GM18511 (cell line): Measurements from ENCODE around the gene INVS.
"Not testable (repeated sequence)": the region's sequence is repeated elsewhere in the genome, so short reads cannot be mapped to it uniquely, and the experiment has no call there.

ENCODE experiments used
- ATAC-seq: cut with Tn5 transposase; IDR thresholded peaks from one replicate; pipeline ENCODE4 v1.9.1; 2021; ENCODE audit warnings: mild to moderate bottlenecking, moderate library complexity; ENCODE audit not compliant: unreplicated experiment

Gene INVS

GRCh38 chr9:100307080-100307479 lies 208.0 kb downstream of the INVS start:
- ATAC-seq: no peak

- no peak for ATAC-seq
These were observed 210.0 kb downstream of the INVS start for GRCh38 chr9:100308965-100309564.

- ATAC-seq: no peak
These were observed 210.9 kb downstream of the INVS start for GRCh38 chr9:100309992-100310391.

GRCh38 chr9:100315561-100315960 lies 216.5 kb downstream of the INVS start:
- no peak for ATAC-seq

GRCh38 chr9:100317706-100318105 lies 218.7 kb downstream of the INVS start:
- no peak for ATAC-seq

GRCh38 chr9:100322954-100323536 lies 224.0 kb downstream of the INVS start:
- no peak for ATAC-seq

GRCh38 chr9:100324594-100325200 lies 225.7 kb downstream of the INVS start:
- no peak for ATAC-seq

- not testable (repeated sequence) for ATAC-seq
These were observed 239.7 kb downstream of the INVS start for GRCh38 chr9:100338736-100339135.

GRCh38 chr9:100340224-100340623 lies 241.2 kb downstream of the INVS start:
- ATAC-seq: no peak

GRCh38 chr9:100341889-100342288 lies 242.8 kb downstream of the INVS start:
- ATAC-seq: no peak

- ATAC-seq: no peak
These were observed 247.8 kb downstream of the INVS start for GRCh38 chr9:100346836-100347235.

GRCh38 chr9:100350188-100350587 lies 251.1 kb downstream of the INVS start:
- ATAC-seq: no peak
